Measurements from ENCODE around the gene C6orf120. TPM values are rescaled to one million over a fixed set of nuclear protein-coding genes. Genes with fewer than 3 reads are reported as not detected.

C6orf120 gene
- total and polyA plus RNA-seq, 2 donors (not counting 3 experiments of a cell fraction or from before 2014, with no cell fraction given), result 13.8 to 30.1 TPM

- TF ChIP-seq POLR2A (IDR thresholded peaks at IDR 0.05; ENCODE audit: low read depth, low read length), result no peak
- no peak for TF ChIP-seq POLR2AphosphoS5 (IDR thresholded peaks at IDR 0.05; ENCODE audit: insufficient read depth, low read depth, low read length)
- Histone ChIP-seq H3K27ac (ENCODE audit: insufficient read depth, low read depth, low read length) (no peak overlapping the region), H3K4me2 (ENCODE audit: insufficient read depth, low read length) (no peak overlapping the region), H3K4me3 (replicated peaks in 1 of 3; ENCODE audit: insufficient read depth in 1 of 3, low read depth in 1 of 3, low read length in 3 of 3) (no peak overlapping the region), H3K9me1 (replicated peaks; ENCODE audit: control insufficient read depth, extremely low read depth, insufficient read depth, low read length) (no peaks in the 10 kb centered on the region), H3K27me3 (ENCODE audit: control insufficient read depth in 2 of 2, insufficient read depth in 2 of 2, low read length in 2 of 2) (peaks cover 0 to 8% of the 10 kb centered on the region in 2 experiments), H3K4me1 (ENCODE audit: control insufficient read depth, extremely low read depth, insufficient read depth, low read length) (no peaks in the 10 kb centered on the region), H4K20me1 (replicated peaks; ENCODE audit: control insufficient read depth, extremely low read depth, insufficient read depth, low read length) (no peaks in the 10 kb centered on the region), H3K9ac (replicated peaks; ENCODE audit: extremely low read depth, insufficient read depth, low read length) (no peak overlapping the region), H3K79me2 (ENCODE audit: control insufficient read depth, insufficient read depth, low read length) (no peaks in the 10 kb centered on the region), H3K9me3 (replicated peaks; ENCODE audit: control insufficient read depth, insufficient read depth, low read length) (no peaks in the 10 kb centered on the region), H2AFZ (ENCODE audit: low read depth, low read length) (no peak overlapping the region), H3K36me3 (ENCODE audit: control insufficient read depth in 2 of 2, extremely low read depth in 1 of 2, insufficient read depth in 2 of 2, low read length in 2 of 2) (no peaks in the 10 kb centered on the region)
- no TSS peak for BruUV-seq (replicated peaks)
- FAIRE-seq, result no peak
- POLR2A ChIA-PET, result no interaction called here
- CTCF ChIA-PET, result no interaction called here
- dilution Hi-C loops (cut with MboI; ENCODE audit: extremely low pct_ligation_motif_present, low sequenced_read_pairs) (no loop called here), intact Hi-C loops (cut with micrococcal nuclease) (no loop called here)
- no peak for DNase-seq (ENCODE audit: low read depth, low spot score)
Measured at GRCh38 chr6:169738204-169738975, 36.5 kb downstream of the C6orf120 start.

- POLR2A ChIA-PET, result no interaction called here
- no peak for FAIRE-seq
- H2AFZ ChIP-seq (ENCODE audit: low read depth, low read length), result no peak overlapping the region
Measured at GRCh38 chr6:169738976-169739529, 37.1 kb downstream of the C6orf120 start.

More at GRCh38 chr6:169738976-169739529, 37.1 kb downstream of the C6orf120 start:
- no peak overlapping the region for H3K27ac ChIP-seq (ENCODE audit: insufficient read depth, low read depth, low read length)
- no peak overlapping the region for H3K4me2 ChIP-seq (ENCODE audit: insufficient read depth, low read length)
- no peaks in the 10 kb centered on the region for H4K20me1 ChIP-seq (replicated peaks; ENCODE audit: control insufficient read depth, extremely low read depth, insufficient read depth, low read length)
- no peaks in the 10 kb centered on the region for H3K79me2 ChIP-seq (ENCODE audit: control insufficient read depth, insufficient read depth, low read length)
- dilution Hi-C loops (cut with MboI; ENCODE audit: extremely low pct_ligation_motif_present, low sequenced_read_pairs) (no loop called here), intact Hi-C loops (cut with micrococcal nuclease) (no loop called here)
- BruUV-seq (replicated peaks), result no TSS peak
- H3K36me3 ChIP-seq (ENCODE audit: control insufficient read depth in 2 of 2, extremely low read depth in 1 of 2, insufficient read depth in 2 of 2, low read length in 2 of 2), result no peaks in the 10 kb centered on the region
- H3K4me3 ChIP-seq (replicated peaks in 1 of 3; ENCODE audit: insufficient read depth in 1 of 3, low read depth in 1 of 3, low read length in 3 of 3), result no peak overlapping the region
- DNase-seq (ENCODE audit: low read depth, low spot score), result no peak
- no peaks in the 10 kb centered on the region for H3K9me3 ChIP-seq (replicated peaks; ENCODE audit: control insufficient read depth, insufficient read depth, low read length)
- TF ChIP-seq POLR2A (IDR thresholded peaks at IDR 0.05; ENCODE audit: low read depth, low read length) (no peak), MYC (IDR thresholded peaks at IDR 0.05; ENCODE audit: low read depth, low read length) (no peak), FOS (IDR thresholded peaks at IDR 0.05; ENCODE audit: borderline replicate concordance, insufficient read depth, low read length) (no peak), EZH2 (IDR thresholded peaks at IDR 0.05; ENCODE audit: borderline replicate concordance, low read depth, low read length, severe bottlenecking) (no peak), POLR2AphosphoS5 (IDR thresholded peaks at IDR 0.05; ENCODE audit: insufficient read depth, low read depth, low read length) (no peak), CTCF (IDR thresholded peaks at IDR 0.05; ENCODE audit: extremely low read depth in 1 of 2, insufficient read depth in 1 of 2, low read depth in 1 of 2, low read length in 2 of 2) (no peak), GATA2 (IDR thresholded peaks at IDR 0.05; ENCODE audit: insufficient read depth, insufficient read length, low read depth, low read length) (no peak), MAX (IDR thresholded peaks at IDR 0.05; ENCODE audit: insufficient read depth, insufficient read length) (no peak), JUN (IDR thresholded peaks at IDR 0.05; ENCODE audit: borderline replicate concordance, insufficient read depth, insufficient read length, low read depth) (no peak)
- no peak overlapping the region for H3K9ac ChIP-seq (replicated peaks; ENCODE audit: extremely low read depth, insufficient read depth, low read length)
- H3K4me1 ChIP-seq (ENCODE audit: control insufficient read depth, extremely low read depth, insufficient read depth, low read length), result no peaks in the 10 kb centered on the region
- no peaks in the 10 kb centered on the region for H3K9me1 ChIP-seq (replicated peaks; ENCODE audit: control insufficient read depth, extremely low read depth, insufficient read depth, low read length)
- peaks cover 0 to 8% of the 10 kb centered on the region in 2 experiments for H3K27me3 ChIP-seq (ENCODE audit: control insufficient read depth in 2 of 2, insufficient read depth in 2 of 2, low read length in 2 of 2)
- CTCF ChIA-PET, result no interaction called here
